ENCODE results near the gene ISG20. TPM values are rescaled to one million over a fixed set of nuclear protein-coding genes. Genes with fewer than 3 reads are reported as not detected.

Gene ISG20
- polyA plus RNA-seq, 1 donor (not counting 4 experiments of a cell fraction or from before 2014, with no cell fraction given): 8.9 TPM

DNA sequence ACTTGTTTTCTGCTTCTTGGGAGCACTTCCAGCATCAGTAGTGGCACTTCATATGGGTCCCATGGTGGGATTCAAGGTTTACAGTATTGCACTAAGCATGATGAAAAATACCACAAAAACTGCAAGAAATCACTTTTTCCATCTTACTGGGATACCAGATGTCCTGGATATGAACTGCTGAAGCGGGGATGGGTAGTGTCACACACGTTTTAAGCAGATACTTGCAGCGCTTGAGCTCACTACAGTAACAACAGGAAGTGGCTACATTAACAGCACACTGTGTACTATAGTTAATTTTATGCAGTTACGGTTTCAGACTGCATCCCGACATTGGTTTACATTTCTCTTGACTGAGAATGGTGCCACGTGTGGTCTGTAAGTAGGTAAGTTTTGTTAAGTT lies 3.5 kb upstream of the ISG20 start:
- Histone ChIP-seq H2AFZ (ENCODE audit: control insufficient read depth, low read length) (no peak overlapping the region), H3K36me3 (ENCODE audit: control insufficient read depth in 2 of 2, extremely low read depth in 1 of 2, insufficient read depth in 2 of 2, low read length in 2 of 2) (peaks cover 20 to 31% of the 10 kb centered on the region in 2 experiments), H4K20me1 (ENCODE audit: control insufficient read depth, extremely low read depth, insufficient read depth, low read length) (peaks cover 8% of the 10 kb centered on the region), H3K9ac (ENCODE audit: control insufficient read depth, extremely low read depth, insufficient read depth, low read length) (no peak overlapping the region), H3K4me3 (ENCODE audit: control insufficient read depth in 2 of 3, extremely low read depth in 1 of 3, insufficient read depth in 2 of 3, low read depth in 1 of 3, low read length in 3 of 3) (no peak overlapping the region), H3K9me1 (ENCODE audit: control insufficient read depth, extremely low read depth, insufficient read depth, low read length) (peaks cover 5% of the 10 kb centered on the region), H3K4me1 (ENCODE audit: control insufficient read depth, extremely low read depth, insufficient read depth, low read length) (peaks cover 36% of the 10 kb centered on the region), H3K79me2 (ENCODE audit: control insufficient read depth, insufficient read depth, low read length) (peaks cover 16% of the 10 kb centered on the region), H3K27ac (ENCODE audit: control insufficient read depth, insufficient read depth, low read length) (no peak overlapping the region), H3K9me3 (ENCODE audit: control insufficient read depth, low read depth, low read length) (no peaks in the 10 kb centered on the region), H3K4me2 (ENCODE audit: control insufficient read depth, extremely low read depth, insufficient read depth, low read depth, low read length) (no peak overlapping the region), H3K27me3 (ENCODE audit: control insufficient read depth, extremely low read depth, insufficient read depth, low read length) (no peaks in the 10 kb centered on the region)
- TF ChIP-seq, protein P1, sequence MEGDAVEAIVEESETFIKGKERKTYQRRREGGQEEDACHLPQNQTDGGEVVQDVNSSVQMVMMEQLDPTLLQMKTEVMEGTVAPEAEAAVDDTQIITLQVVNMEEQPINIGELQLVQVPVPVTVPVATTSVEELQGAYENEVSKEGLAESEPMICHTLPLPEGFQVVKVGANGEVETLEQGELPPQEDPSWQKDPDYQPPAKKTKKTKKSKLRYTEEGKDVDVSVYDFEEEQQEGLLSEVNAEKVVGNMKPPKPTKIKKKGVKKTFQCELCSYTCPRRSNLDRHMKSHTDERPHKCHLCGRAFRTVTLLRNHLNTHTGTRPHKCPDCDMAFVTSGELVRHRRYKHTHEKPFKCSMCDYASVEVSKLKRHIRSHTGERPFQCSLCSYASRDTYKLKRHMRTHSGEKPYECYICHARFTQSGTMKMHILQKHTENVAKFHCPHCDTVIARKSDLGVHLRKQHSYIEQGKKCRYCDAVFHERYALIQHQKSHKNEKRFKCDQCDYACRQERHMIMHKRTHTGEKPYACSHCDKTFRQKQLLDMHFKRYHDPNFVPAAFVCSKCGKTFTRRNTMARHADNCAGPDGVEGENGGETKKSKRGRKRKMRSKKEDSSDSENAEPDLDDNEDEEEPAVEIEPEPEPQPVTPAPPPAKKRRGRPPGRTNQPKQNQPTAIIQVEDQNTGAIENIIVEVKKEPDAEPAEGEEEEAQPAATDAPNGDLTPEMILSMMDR (optimal IDR thresholded peaks at IDR 0.05 in 1 of 3, IDR thresholded peaks at IDR 0.05 in 1 of 3, conservative IDR thresholded peaks at IDR 0.05 in 1 of 3; ENCODE audit: extremely low read depth in 1 of 3, insufficient read depth in 2 of 3, low read length in 3 of 3): no peak
- TF ChIP-seq EZH2 (IDR thresholded peaks at IDR 0.05; ENCODE audit: low read length): no peak
- FAIRE-seq (no peak), DNase-seq (ENCODE audit: low read depth, low spot score) (no peak)
- dilution Hi-C loops (cut with MboI; ENCODE audit: extremely low pct_ligation_motif_present, low sequenced_read_pairs): no loop called here

DNA sequence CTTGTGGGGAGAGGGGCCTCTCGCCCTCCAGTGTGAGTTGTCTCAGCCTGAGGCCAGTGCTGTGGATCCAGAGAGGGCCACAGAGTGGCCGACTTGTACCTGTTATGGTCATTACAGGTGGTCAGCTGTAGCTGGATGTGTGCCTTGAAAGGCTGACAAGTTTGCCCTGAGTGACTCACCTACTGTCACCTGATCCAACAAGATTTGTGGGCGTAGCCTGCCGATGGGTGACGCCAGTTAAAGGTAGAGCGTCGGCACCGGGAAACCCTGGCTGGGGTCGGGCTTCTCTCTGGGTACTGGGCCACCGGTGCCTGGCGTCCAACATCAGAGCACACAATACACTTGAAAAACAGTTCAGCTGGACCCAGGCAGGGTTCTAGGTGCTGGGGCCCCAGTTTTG lies 2.8 kb upstream of the ISG20 start:
- Histone ChIP-seq H3K36me3 (ENCODE audit: control insufficient read depth in 2 of 2, extremely low read depth in 1 of 2, insufficient read depth in 2 of 2, low read length in 2 of 2) (peaks cover 13 to 23% of the 10 kb centered on the region in 2 experiments), H3K9me3 (ENCODE audit: control insufficient read depth, low read depth, low read length) (no peaks in the 10 kb centered on the region), H3K27me3 (ENCODE audit: control insufficient read depth, extremely low read depth, insufficient read depth, low read length) (no peaks in the 10 kb centered on the region), H4K20me1 (ENCODE audit: control insufficient read depth, extremely low read depth, insufficient read depth, low read length) (peaks cover 4% of the 10 kb centered on the region), H3K9ac (ENCODE audit: control insufficient read depth, extremely low read depth, insufficient read depth, low read length) (peak overlapping the region; percentile 39), H2AFZ (ENCODE audit: control insufficient read depth, low read length) (no peak overlapping the region), H3K4me2 (ENCODE audit: control insufficient read depth, extremely low read depth, insufficient read depth, low read depth, low read length) (peak overlapping the region; percentile 47), H3K4me3 (ENCODE audit: control insufficient read depth in 2 of 3, extremely low read depth in 1 of 3, insufficient read depth in 2 of 3, low read depth in 1 of 3, low read length in 3 of 3) (no peak overlapping the region), H3K4me1 (ENCODE audit: control insufficient read depth, extremely low read depth, insufficient read depth, low read length) (peaks cover 33% of the 10 kb centered on the region), H3K27ac (ENCODE audit: control insufficient read depth, insufficient read depth, low read length) (peak overlapping the region; percentile 74), H3K79me2 (ENCODE audit: control insufficient read depth, insufficient read depth, low read length) (peaks cover 10% of the 10 kb centered on the region), H3K9me1 (ENCODE audit: control insufficient read depth, extremely low read depth, insufficient read depth, low read length) (peaks cover 3% of the 10 kb centered on the region)
- DNase-seq (ENCODE audit: low read depth, low spot score): no peak
- TF ChIP-seq, protein P1 (optimal IDR thresholded peaks at IDR 0.05 in 1 of 3, IDR thresholded peaks at IDR 0.05 in 1 of 3, conservative IDR thresholded peaks at IDR 0.05 in 1 of 3; ENCODE audit: extremely low read depth in 1 of 3, insufficient read depth in 2 of 3, low read length in 3 of 3): no peak
- TF ChIP-seq EZH2 (IDR thresholded peaks at IDR 0.05; ENCODE audit: low read length): no peak
- no peak for FAIRE-seq
- dilution Hi-C loops (cut with MboI; ENCODE audit: extremely low pct_ligation_motif_present, low sequenced_read_pairs): no loop called here

All from keratinocyte (primary cell).